Stimulated activated CD8-positive, alpha-beta memory T cell treated with anti-CD3 and anti-CD28 coated beads, Interleukin-7, amount 100 ng/mL, for 48 hours (primary cell): ENCODE results near the gene ACKR3.

ENCODE experiments used
- DNase-seq, 2 donors: peaks; one replicate each; pipeline ENCODE4 v3.0.0-alpha.2; 2020; ENCODE audit warnings: low read depth in 1 of 2; ENCODE audit errors: extremely low read depth in 1 of 2

ACKR3 gene

GRCh38 chr2:236606023-236606422 is 36.4 kb downstream of the ACKR3 start:
- DNase-seq = no peak

GRCh38 chr2:236607471-236608187 is 38.0 kb downstream of the ACKR3 start:
- no peak for DNase-seq

- no peak for DNase-seq
Observed at GRCh38 chr2:236608188-236608525, 38.5 kb downstream of the ACKR3 start.

- no peak for DNase-seq
Observed at GRCh38 chr2:236608710-236609109, 39.1 kb downstream of the ACKR3 start.

- DNase-seq = no peak
Observed at GRCh38 chr2:236610991-236611821, 41.6 kb downstream of the ACKR3 start.

- DNase-seq = no peak
Observed at GRCh38 chr2:236612737-236613136, 43.1 kb downstream of the ACKR3 start.

- no peak for DNase-seq
Observed at GRCh38 chr2:236613612-236614011, 44.0 kb downstream of the ACKR3 start.

- no peak for DNase-seq
Observed at GRCh38 chr2:236614551-236614950, 44.9 kb downstream of the ACKR3 start.

GRCh38 chr2:236616031-236616430 is 46.4 kb downstream of the ACKR3 start:
- no peak for DNase-seq

- DNase-seq = no peak
Observed at GRCh38 chr2:236616624-236617023, 47.0 kb downstream of the ACKR3 start.

- no peak for DNase-seq
Observed at GRCh38 chr2:236617221-236617737, 47.7 kb downstream of the ACKR3 start.

- no peak for DNase-seq
Observed at GRCh38 chr2:236617796-236618195, 48.2 kb downstream of the ACKR3 start.

- no peak for DNase-seq
Observed at GRCh38 chr2:236618370-236618769, 48.7 kb downstream of the ACKR3 start.

GRCh38 chr2:236619910-236620612 is 50.4 kb downstream of the ACKR3 start:
- no peak for DNase-seq

GRCh38 chr2:236621786-236622185 is 52.2 kb downstream of the ACKR3 start:
- DNase-seq = no peak

- DNase-seq = no peak
Observed at GRCh38 chr2:236622201-236622600, 52.6 kb downstream of the ACKR3 start.

GRCh38 chr2:236622660-236623059 is 53.0 kb downstream of the ACKR3 start:
- DNase-seq = no peak

- DNase-seq = no peak
Observed at GRCh38 chr2:236623816-236624215, 54.2 kb downstream of the ACKR3 start.

- DNase-seq = no peak
Observed at GRCh38 chr2:236625156-236625690, 55.6 kb downstream of the ACKR3 start.

GRCh38 chr2:236626391-236627150 is 56.9 kb downstream of the ACKR3 start:
- DNase-seq = no peak
